Measurements from ENCODE around the gene TPCN2. TPM values are rescaled to one million over a fixed set of nuclear protein-coding genes. Genes with fewer than 3 reads are reported as not detected.

TPCN2 gene
- polyA plus RNA-seq, 5 donors: 9.2 to 15.1 (median 13.8) TPM

DNA sequence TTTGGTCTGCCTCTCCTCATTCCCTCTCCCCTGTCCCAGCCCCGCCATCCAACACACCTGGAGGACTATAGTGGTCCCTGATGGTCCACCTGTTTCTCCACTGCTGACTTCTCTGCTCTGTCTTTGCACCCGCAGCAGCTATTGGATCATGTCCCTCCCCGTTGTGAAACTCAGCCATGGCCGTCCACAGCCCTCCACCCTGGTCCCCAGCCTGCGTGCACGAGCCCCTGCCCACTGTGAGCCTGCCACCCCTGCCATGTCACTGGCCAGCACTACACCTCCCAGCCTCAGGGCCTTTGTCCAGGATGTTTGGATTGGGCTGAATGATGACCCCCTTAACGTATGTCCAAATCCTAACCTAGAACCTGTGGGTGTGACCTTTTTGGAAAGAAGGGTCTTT is 59.3 kb downstream of the TPCN2 start:
- no peak for DNase-seq

DNA sequence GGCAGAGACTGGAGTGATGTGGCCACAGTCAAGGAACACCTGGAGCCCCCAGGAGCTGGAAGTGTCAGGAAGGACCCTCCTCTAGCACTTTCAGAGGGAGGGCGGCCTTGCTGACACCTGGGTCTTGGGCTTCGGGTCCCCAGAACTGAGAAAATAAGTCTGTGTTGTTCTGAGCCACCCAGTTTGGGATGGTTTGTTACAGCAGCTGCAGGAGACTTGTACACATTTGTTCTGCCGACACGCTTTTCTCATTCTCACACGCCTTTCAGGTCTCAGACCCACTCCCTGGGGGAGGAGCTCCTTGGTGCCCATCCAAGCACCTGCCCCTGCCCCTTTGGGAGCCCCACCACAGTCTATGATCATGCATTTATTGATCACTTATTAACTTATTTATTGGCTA is 59.8 kb downstream of the TPCN2 start:
- no peak for DNase-seq

GRCh38 chr11:69109101-69109500 is 60.4 kb downstream of the TPCN2 start:
- no peak for DNase-seq

DNA sequence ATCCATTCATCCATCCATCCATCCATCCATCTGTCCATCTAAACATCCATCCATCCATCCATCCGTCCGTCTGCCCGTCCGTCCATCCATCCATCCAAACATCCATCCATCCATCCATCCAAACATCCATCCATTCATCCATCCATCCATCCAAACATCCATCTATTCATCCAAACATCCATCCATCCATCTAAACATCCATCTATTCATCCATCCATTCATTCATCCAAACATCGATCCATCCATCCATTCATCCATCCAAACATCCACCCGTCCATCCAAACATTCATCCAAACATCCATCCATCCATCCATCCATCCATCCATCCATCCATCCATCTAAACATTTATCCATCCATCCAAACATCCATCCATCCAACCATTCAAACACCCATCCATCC is 61.7 kb downstream of the TPCN2 start:
- DNase-seq: no peak

GRCh38 chr11:69111624-69112542 is 63.2 kb downstream of the TPCN2 start:
- DNase-seq: no peak

DNA sequence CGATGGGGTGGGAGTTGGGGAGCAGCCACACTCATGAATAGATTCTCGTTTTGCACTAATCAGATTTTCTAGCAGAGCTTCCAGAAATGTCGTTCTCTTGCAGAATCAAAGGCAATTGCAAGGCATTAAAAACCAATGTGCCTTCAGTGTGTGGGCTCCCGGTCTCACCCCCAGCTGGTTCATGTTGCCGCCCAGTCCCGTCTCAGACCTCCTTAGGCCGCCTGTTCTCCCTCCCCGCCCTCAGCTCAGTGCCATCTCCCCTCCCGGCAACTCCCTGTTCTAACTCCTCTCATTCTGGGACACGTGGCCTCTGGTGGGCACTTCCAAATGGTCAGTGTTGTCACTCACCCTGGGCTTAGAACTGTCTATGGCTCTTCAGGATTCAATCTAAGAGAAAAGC is 64.5 kb downstream of the TPCN2 start:
- DNase-seq: no peak

DNA sequence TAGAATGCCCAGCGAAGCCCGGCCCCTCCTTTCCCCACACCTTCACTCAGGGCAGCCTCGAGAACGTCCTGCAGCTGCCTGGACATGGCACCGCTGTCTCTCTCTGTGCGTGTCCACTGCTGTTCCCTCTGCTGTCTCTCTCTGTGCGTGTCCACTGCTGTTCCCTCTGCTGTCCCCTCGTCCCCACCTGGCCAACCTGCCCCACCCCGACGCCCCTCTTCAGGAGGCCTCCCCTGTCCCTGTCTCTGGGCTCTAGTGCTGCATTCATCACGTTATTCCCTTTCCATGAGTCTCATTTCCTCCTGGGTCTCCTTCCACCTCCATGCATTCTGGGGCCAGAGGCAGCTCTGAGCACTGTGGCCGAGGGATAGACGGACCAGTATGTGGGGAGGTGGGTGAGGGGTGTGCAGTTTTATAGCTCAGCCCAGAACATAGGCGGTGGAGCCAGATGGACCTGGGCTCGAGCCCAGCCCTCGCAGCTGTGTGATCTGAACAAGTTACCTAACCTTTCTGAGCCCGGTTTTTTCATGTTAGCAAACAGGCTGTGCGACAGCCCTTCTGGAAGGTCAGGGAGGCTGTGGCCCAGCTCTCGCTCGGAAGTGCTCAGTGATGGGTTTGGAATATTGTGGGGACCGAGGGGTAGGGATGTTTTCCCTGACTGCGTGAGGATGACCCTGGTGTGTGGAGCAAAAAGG is 65.1 kb downstream of the TPCN2 start:
- no peak for DNase-seq

GRCh38 chr11:69114362-69114761 is 65.6 kb downstream of the TPCN2 start:
- DNase-seq: no peak

DNA sequence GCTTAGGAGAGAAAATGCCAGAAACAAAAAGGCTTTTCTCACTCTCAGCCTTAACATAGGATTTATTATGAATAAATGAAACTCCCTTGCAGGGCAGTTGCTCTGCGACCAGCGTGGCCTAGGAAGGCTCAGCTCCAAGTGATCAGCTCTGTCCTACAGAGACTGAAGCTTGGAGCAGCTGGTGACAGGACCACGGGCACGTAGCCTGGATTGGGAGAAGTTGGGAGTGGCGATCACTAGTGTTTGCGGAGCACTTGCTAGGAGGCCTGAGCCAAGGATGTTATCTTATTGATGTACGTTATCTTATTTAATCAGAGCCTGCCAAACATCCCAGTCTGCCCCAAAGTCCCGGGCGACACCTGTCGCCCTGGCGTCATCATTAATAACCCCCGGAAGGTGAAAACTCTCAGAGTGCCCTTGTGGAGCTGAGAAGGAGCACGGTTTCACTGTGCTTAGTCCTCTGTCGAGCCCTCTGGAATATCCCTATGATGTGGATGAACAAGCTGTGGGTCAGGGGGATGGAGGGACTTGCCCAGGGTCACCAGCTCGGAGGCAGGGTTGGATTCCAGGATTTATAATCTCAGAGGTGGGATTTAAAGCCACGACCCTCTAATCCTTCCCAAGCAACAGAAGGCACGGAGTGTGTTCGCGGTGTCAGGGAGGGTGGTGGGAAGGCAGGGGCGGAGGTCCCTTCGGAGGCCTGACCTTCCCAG is 66.2 kb downstream of the TPCN2 start:
- no peak for DNase-seq

GRCh38 chr11:69115586-69116560 is 67.1 kb downstream of the TPCN2 start:
- DNase-seq: no peak

GRCh38 chr11:69116671-69117070 is 67.9 kb downstream of the TPCN2 start:
- no peak for DNase-seq

DNA sequence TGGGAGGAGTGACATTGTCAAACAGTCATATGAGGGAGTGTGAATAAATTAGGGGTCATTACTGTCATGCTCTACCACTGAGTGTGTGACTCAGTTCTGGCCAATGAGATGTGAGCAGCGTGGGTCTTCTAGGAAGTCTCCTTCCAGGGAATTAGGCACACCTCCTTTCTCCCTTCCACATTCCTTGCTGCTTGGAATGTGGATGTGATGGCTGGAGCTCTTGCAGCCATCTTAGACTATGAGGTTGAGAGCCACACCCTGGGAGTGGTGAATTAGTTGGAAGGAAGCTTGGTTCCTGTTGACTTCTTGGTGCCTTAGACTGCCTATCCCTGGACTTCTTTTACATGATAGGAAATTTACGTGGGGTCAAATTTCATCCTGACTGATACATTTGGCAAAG is 70.5 kb downstream of the TPCN2 start:
- DNase-seq: no peak

DNA sequence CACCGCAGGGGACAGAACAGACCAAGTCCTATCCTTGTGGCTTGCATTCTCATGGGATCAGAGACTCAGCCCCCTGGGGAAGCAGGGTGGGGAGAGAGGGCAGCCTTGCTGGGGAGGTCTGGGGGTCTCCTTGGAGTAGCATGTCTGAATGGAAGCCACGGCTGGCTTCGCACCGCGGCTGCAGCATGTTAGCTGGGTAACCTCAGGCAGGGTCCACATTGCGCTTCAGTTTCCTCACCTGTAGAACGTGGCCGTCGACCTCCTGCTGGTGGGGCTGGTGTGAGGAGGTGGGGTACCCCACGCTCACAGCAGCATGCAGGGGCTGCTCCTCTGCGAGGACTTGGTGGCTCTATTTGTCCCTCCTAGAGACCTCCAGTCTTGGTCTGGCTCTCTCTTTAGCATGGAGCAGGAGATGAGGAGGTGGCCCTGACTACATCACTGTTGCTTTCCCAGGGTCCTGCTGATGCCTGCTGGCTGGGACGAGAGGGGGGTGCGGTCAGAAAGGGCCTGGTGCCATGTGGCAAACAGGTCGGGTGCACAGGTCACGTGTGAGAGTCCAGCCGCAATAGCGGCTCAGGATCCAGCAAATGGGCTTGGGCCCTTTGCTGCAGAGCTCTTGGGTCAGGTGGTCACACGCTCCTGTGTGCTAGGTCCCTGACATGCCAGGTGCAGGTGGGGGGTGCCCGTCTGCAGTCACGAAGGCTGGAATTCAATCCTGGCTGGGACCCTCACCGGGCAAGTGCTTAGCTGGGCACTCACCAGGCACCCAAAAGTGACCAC is 71.6 kb downstream of the TPCN2 start:
- no peak for DNase-seq

DNA sequence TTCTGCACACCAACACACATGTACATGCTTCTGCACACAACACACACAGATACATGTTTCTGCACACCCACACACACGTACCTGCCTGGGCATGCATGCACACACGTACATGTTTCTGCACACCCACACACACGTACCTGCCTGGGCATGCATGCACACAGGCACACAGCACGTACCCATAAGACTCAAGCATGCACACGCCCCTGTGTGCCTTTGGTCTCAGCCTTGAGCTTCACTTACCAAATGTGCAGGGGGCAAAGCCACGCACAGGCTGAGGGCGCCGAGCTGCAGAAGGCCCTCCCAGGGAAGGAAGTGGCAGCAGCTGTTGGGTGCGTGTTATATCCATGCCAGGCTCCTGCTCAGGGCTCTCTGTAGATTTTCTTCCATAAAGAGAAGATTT is 72.3 kb downstream of the TPCN2 start:
- DNase-seq: no peak

DNA sequence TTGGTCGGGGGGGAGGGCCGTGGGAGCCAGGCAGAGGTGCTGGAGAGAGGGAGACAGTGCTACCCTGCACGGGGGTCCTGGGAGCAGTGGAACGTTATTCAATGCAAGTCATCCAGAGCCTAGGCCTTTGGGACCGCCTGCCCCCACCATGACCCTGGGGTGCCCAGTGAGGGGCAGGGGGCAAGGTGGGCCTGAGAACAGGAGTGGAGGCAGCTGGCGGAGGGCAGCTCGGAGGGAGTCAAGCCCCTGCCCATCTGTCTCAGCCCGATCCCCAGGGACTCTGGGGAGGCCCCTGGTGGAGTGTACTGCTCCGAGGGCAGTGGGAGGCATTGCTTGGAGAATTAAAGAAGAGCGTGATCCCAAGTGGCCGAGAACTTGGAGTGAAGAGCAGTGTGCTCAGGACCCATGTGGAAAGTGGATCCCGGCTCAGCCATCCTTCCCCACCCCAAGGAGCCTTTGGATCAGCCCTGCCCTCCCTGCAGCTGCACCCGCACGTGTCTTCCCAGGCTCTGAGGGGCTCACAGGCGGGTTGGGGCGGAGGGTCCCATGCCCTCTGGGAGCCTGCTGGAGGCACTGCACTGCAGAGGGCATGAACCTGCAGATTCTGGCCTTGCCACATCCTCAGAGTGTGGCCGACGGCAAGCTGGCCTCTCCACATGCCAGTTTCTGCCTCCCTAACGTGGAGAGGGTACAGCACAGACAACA is 73.0 kb downstream of the TPCN2 start:
- DNase-seq: no peak

DNA sequence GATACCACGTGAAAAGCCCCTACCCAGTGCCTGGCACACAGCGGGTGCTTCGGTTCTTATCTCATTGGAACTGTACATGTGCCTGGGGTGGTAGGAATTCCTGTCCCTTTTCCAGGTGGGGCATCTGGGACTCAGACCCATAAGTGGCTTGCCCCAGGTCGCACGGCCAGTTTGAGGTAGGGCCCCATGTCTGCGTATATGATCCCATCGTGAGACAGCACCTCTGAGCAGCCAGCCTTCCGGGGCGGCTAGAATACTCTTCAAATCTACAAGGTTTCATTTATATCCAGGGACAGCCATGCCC is 73.5 kb downstream of the TPCN2 start:
- DNase-seq: no peak

DNA sequence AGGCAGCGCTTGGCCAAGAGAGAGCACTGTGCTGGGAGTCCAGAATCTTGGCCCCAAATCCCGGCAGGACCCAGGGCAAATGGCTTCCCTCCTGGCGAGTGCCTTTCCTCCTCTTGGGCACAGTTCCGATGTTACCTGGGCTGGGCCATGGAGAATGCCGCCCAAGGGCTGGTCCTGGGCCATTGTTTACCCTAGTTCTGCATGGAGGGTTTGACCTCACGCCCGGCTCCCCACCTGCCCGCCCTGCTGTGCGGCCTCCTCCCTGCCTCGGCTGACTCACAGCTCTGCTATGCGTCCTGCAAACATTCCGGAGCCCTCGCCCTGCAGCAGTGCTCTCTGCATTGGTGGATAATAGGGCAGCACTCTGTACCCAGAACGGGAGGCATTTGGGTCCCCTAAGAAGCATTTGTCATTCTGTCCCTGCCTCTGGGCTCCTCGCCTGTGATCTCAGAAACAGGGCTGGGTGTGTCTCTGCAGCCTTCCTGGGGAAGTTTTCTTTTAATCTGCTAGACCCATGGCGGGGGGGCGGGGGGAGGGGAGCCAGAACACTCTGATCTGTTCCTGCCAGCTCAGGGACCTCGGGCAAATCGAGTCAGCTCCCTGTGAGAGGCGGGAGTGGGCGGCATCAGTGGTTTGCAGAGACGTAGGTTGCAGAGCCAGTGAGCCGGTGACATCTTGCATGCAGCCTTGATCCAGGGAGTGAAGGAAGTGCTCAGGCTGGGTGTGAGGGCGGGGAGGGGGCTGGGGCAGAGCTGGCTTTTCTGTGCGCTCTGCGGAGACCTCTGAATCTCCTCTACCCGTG is 74.1 kb downstream of the TPCN2 start:
- no peak for DNase-seq

DNA sequence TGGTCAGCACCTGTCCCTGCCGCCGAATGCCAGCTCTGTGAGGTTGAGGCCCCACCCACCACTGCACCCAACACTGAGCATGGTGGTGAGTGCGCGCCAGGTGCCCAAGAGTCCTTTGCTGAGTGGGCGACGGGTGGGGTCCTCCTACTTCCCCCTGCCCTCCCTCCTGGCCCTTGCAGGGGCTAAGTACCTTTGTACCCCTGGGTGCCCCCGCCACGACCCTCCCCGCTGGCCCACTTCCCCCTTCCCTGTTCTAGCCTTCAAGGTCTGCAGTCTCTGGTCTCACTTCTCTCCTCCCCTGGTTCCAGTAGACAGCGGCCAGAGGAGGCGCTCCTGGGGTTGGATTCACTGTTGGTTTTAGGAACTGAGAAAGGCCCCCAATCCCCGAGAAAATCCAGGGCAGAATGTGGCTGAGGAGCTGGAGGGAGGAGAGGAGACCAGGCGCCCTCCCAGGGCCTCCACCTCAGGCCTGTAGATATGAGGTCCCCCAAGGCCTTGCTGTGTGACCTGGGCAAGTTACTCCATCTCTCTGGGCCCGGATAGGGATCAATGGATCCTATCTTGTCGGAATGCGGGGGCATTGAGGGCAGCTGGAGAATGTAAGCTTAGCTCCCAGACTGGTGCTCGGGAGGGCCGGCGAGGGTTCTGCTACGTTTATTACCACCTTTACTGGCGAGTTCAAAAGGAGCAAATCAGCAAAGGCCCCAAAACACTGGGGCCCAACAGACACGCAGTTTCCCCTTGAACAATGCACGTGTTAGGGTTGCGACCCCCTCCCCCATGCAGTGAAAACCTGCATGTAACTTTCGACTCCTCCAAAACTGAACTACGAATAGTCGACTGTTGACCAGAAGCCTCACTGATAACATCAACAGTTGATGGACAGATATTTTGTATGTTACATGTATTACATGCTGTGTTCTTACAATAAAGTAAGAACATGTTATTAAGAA is 75.1 kb downstream of the TPCN2 start:
- DNase-seq: no peak

Data from right lung (tissue), 5 donors.